Mesendoderm (in vitro differentiated cells): Measurements from ENCODE around the gene LTB4R.
A peak's percentile ranks its signal among the peaks of the same experiment; 100 is the strongest.

ENCODE experiments used
- DNase-seq: peaks from one replicate; pipeline ENCODE4 v3.0.0; 2013
- H2AK5ac ChIP-seq: 2 replicates; pipeline ENCODE4 v1.6.1; 2013; ENCODE audit warnings: low read length, inconsistent platforms
- H2BK120ac ChIP-seq: 2 replicates; pipeline ENCODE4 v1.6.1; 2013; ENCODE audit warnings: low read depth, mild to moderate bottlenecking, low read length, moderate library complexity, mixed read lengths
- H2BK15ac ChIP-seq: replicated peaks from 2 replicates; pipeline ENCODE4 v1.6.1; 2013; ENCODE audit warnings: low read depth, mild to moderate bottlenecking, moderate library complexity
- H2BK5ac ChIP-seq: 2 replicates; pipeline ENCODE4 v1.6.1; 2013; ENCODE audit warnings: low read length, inconsistent platforms
- H3K18ac ChIP-seq: 2 replicates; pipeline ENCODE4 v1.6.1; 2013; ENCODE audit warnings: mild to moderate bottlenecking, low read length, mixed read lengths
- H3K23ac ChIP-seq: one replicate; pipeline ENCODE4 v1.6.1; 2013; ENCODE audit warnings: low read length
- H3K27ac ChIP-seq: 2 replicates; pipeline ENCODE4 v1.5.1; 2013; ENCODE audit warnings: low read depth, mild to moderate bottlenecking, inconsistent platforms, low read length, moderate library complexity
- H3K27me3 ChIP-seq: 2 replicates; pipeline ENCODE4 v1.6.1; 2013; ENCODE audit warnings: low read length, control low read depth, mild to moderate bottlenecking, inconsistent platforms; ENCODE audit not compliant: insufficient read depth, poor library complexity
- H3K36me3 ChIP-seq: 2 replicates; pipeline ENCODE4 v1.6.1; 2013; ENCODE audit warnings: low read length, inconsistent platforms; ENCODE audit not compliant: control insufficient read depth, insufficient read depth
- H3K4ac ChIP-seq: one replicate; pipeline ENCODE4 v1.6.1; 2013; ENCODE audit warnings: low read depth, mild to moderate bottlenecking, low read length, moderate library complexity
- H3K4me1 ChIP-seq: 2 replicates; pipeline ENCODE4 v1.6.1; 2013; ENCODE audit warnings: low read depth, low read length, inconsistent platforms; ENCODE audit not compliant: control insufficient read depth
- H3K4me2 ChIP-seq: 2 replicates; pipeline ENCODE4 v1.6.1; 2013; ENCODE audit warnings: low read length
- H3K4me3 ChIP-seq: 2 replicates; pipeline ENCODE4 v1.5.1; 2013; ENCODE audit warnings: mild to moderate bottlenecking, low read length
- H3K56ac ChIP-seq: one replicate; pipeline ENCODE4 v1.6.1; 2013; ENCODE audit warnings: low read length
- H3K79me1 ChIP-seq: 2 replicates; pipeline ENCODE4 v1.6.1; 2013; ENCODE audit warnings: low read length, inconsistent platforms
- H3K79me2 ChIP-seq: 2 replicates; pipeline ENCODE4 v1.6.1; 2013; ENCODE audit warnings: mild to moderate bottlenecking, low read length; ENCODE audit not compliant: control insufficient read depth, insufficient read depth
- H3K9ac ChIP-seq: 2 replicates; pipeline ENCODE4 v1.6.1; 2013; ENCODE audit warnings: low read length, inconsistent platforms
- H4K5ac ChIP-seq: one replicate; pipeline ENCODE4 v1.6.1; 2013; ENCODE audit warnings: low read length
- H4K8ac ChIP-seq: one replicate; pipeline ENCODE4 v1.6.1; 2013; ENCODE audit warnings: low read depth, mild to moderate bottlenecking, control low read depth, low read length, moderate library complexity
- WGBS: extraction: QIAGEN DNeasy Blood & Tissue Kit; methylation state at CpG from one replicate; pipeline ENCODE4 v1.1.7; 2013; ENCODE audit warnings: low lambda C conversion rate, missing lambda C conversion rate; ENCODE audit not compliant: insufficient coverage; ENCODE audit errors: extremely low coverage; 5-methylcytosine and 5-hydroxymethylcytosine counted together

LTB4R gene

DNA sequence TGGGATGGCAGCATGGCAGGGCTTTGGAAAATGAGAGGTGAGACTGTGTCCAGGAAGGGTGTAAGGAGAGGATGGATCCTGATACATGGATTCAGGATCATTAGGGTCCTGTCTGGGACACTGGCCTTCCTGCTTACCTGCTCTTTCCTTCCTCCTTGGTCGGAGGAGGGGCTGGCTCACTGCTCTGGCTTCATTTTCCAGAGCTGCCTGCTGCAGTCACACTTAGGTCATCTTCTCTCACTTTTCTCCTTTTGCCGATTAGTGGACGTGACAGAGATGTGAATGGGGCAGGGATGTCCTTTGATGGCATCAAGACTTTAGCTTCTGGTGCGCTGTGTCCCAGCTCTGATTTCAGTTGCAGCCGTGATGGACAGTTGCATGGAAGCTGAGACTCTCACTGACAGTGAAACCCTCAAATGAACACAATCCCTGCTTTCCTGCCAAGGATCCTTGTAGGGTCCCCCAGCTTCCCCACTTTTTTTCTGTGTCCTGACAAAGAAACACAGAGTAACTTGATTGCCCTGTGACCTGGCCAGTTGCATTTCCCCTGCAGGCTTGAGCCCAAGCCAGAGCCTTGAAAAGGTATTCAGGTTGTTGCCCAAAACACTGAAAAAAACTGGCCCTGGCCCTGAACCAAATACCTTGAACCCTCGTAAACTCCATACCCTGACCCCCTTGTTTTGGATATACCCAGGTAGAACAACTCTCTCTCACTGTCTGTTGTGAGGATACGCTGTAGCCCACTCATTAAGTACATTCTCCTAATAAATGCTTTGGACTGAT lies 2.8 kb upstream of the LTB4R start:
- Histone ChIP-seq H2AK5ac (no peak overlapping the region), H3K79me1 (peaks cover 2% of the 10 kb centered on the region), H3K27me3 (no peaks in the 10 kb centered on the region), H3K36me3 (peaks cover 5% of the 10 kb centered on the region), H3K4ac (no peak overlapping the region), H3K56ac (no peak overlapping the region), H3K18ac (no peak overlapping the region), H3K4me2 (no peak overlapping the region), H2BK120ac (no peak overlapping the region), H3K23ac (no peak overlapping the region), H3K27ac (no peak overlapping the region), H2BK15ac (no peak overlapping the region), H4K5ac (no peak overlapping the region), H3K4me1 (no peaks in the 10 kb centered on the region), H3K4me3 (no peak overlapping the region), H2BK5ac (no peak overlapping the region), H4K8ac (no peak overlapping the region), H3K79me2 (no peaks in the 10 kb centered on the region), H3K9ac (no peak overlapping the region)
- WGBS, result no CpG with 5 or more reads among the region's 7 CpGs
- DNase-seq, result peak; percentile 47

DNA sequence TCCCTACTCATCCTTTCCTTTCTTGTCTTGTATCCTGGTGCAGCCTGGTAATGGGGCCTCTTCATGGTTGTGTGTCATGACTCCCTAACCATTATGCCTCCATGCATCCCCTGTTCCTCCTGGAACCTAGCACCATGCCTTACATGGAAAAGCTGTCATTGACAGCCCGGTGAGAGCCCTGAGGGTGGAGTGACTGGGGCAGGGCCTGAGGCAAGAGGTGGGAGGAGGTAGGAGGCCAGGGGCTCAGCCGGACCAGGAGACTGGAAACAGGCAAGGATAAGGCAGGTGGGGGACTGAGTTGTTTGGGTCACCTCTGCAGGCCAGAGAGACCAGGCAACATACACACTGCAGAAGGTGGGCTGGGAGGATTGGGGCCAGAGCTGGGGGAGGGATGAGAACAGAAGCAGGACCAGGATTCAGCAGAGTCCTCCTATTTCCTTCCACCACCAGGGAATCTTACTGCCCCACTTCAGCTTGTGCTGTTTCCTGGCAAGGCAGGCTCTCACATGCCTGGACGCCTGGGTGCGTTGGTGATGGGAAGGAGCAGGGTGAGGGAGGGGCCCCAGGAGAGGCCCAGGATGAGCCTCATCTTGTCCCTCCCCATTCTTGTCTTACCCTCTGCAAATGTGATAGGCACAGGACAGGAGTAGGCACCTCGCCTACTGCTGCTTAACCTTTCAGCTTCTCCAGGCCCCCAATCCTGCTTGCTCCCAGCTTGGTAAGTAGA lies 1.6 kb upstream of the LTB4R start, which contains the start of gene LTB4R2:
LTB4R2 (plus strand) TSS at position 603 of the 727 bp plus-strand sequence. CDS start 525 bp downstream, outside the sequence.
- no peak within 1 kb of the TSS for H3K27ac ChIP-seq
- H4K5ac ChIP-seq, result no peak within 1 kb of the TSS
- no peak within 1 kb of the TSS for H2AK5ac ChIP-seq
- H2BK120ac ChIP-seq, result no peak within 1 kb of the TSS
- peaks cover 2% of the 10 kb centered on the region for H3K79me1 ChIP-seq
- H3K9ac ChIP-seq, result no peak within 1 kb of the TSS
- DNase-seq, result no peak
- H3K18ac ChIP-seq, result no peak within 1 kb of the TSS
- H3K4me3 ChIP-seq, result no peak within 1 kb of the TSS
- H3K27me3 ChIP-seq, result no peaks in the 10 kb centered on the region
- H3K23ac ChIP-seq, result no peak within 1 kb of the TSS
- no peak within 1 kb of the TSS for H4K8ac ChIP-seq
- H3K4ac ChIP-seq, result no peak within 1 kb of the TSS
- no peak within 1 kb of the TSS for H3K4me2 ChIP-seq
- H3K36me3 ChIP-seq, result peaks cover 3% of the 10 kb centered on the region
- H3K56ac ChIP-seq, result no peak within 1 kb of the TSS
- H3K79me2 ChIP-seq, result no peaks in the 10 kb centered on the region
- H3K4me1 ChIP-seq, result no peaks in the 10 kb centered on the region
- no CpG with 5 or more reads among the region's 5 CpGs for WGBS
- H2BK15ac ChIP-seq, result no peak within 1 kb of the TSS
- no peak within 1 kb of the TSS for H2BK5ac ChIP-seq

DNA sequence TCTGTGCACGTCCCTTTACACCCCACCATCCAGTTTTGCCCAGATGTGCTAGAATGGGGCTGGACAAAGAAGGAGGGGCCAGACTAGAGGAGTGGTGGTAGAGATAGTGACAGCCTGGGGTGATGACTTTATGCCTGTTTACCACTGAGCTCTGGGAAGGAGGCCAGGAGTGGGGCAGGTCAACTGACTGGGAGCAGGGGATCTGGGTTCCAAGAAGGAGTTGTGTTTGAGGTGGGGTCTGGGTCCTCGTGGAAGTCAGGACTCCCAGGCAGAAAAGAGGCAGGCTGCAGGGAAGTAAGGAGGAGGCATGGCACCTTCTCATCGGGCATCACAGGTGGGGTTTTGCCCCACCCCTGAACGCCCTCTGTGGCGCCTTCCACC lies 1.0 kb upstream of the LTB4R start:
- no peak for DNase-seq
- Histone ChIP-seq H2BK120ac (no peak overlapping the region), H3K4ac (no peak overlapping the region)

DNA sequence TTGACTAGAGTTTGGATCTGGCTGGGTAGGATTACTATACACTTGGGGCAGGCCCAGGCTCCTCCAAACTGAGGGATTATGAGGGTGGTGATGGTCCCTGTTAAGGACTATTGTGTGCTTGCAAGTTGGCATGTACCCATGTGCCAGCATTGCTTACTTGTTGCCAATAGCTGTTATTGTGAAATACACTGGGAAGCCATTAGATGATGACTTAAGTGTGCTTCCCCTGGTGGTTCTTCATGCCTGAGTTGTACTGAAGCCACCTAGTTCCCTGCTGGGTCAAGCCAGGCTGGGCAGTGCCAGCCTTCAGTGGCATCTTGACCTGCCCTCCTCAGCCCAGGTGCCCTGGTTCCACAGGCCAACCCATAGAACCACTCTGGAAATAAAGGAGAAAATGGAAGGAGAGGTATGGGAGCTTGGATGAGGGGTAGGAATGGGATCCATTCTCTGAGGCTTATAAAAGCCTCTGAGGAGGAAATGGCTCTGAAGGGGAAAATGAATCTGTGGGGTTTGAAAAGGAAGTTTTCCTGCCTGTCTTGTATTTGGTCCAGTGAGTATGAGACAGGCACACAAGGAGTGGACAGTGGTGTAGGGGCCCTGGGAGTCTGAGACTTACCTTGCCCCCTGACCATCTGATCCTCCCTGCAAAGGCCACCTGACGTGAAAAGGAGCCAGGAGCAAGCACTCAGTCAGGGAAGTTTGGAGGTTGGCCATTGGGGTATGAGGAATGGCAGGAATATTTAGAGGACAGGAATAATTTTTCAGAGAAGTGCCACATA lies 724 bp downstream of the LTB4R start:
- no peak overlapping the region for H3K27ac ChIP-seq
- no peak overlapping the region for H3K18ac ChIP-seq
- no peak overlapping the region for H3K4me2 ChIP-seq
- no peak overlapping the region for H3K56ac ChIP-seq
- no peak overlapping the region for H2BK15ac ChIP-seq
- no CpG with 5 or more reads among the region's 1 CpG for WGBS
- H3K79me2 ChIP-seq, result no peaks in the 10 kb centered on the region
- no peak overlapping the region for H3K4me3 ChIP-seq
- no peak overlapping the region for H3K4ac ChIP-seq
- no peak overlapping the region for H4K5ac ChIP-seq
- H2AK5ac ChIP-seq, result no peak overlapping the region
- DNase-seq, result no peak
- H3K79me1 ChIP-seq, result peaks cover 2% of the 10 kb centered on the region
- no peaks in the 10 kb centered on the region for H3K27me3 ChIP-seq
- H3K9ac ChIP-seq, result no peak overlapping the region
- H3K36me3 ChIP-seq, result peaks cover 1% of the 10 kb centered on the region
- no peak overlapping the region for H2BK5ac ChIP-seq
- no peak overlapping the region for H3K23ac ChIP-seq
- peaks cover 7% of the 10 kb centered on the region for H3K4me1 ChIP-seq
- H4K8ac ChIP-seq, result no peak overlapping the region
- no peak overlapping the region for H2BK120ac ChIP-seq

More for the DNA sequence above, 1.0 kb upstream of the LTB4R start:
- no peak overlapping the region for H3K4me3 ChIP-seq
- no peak overlapping the region for H3K4me2 ChIP-seq
- no peaks in the 10 kb centered on the region for H3K79me2 ChIP-seq
- no peaks in the 10 kb centered on the region for H3K4me1 ChIP-seq
- H3K23ac ChIP-seq, result no peak overlapping the region
- H2BK15ac ChIP-seq, result no peak overlapping the region
- H3K56ac ChIP-seq, result no peak overlapping the region
- no peak overlapping the region for H4K8ac ChIP-seq
- no peaks in the 10 kb centered on the region for H3K27me3 ChIP-seq
- H4K5ac ChIP-seq, result no peak overlapping the region
- no peak overlapping the region for H3K27ac ChIP-seq
- no peak overlapping the region for H2BK5ac ChIP-seq
- H2AK5ac ChIP-seq, result no peak overlapping the region
- no peak overlapping the region for H3K9ac ChIP-seq
- peaks cover 3% of the 10 kb centered on the region for H3K36me3 ChIP-seq
- no peak overlapping the region for H3K18ac ChIP-seq
- peaks cover 2% of the 10 kb centered on the region for H3K79me1 ChIP-seq
- WGBS, result no CpG with 5 or more reads among the region's 5 CpGs

DNA sequence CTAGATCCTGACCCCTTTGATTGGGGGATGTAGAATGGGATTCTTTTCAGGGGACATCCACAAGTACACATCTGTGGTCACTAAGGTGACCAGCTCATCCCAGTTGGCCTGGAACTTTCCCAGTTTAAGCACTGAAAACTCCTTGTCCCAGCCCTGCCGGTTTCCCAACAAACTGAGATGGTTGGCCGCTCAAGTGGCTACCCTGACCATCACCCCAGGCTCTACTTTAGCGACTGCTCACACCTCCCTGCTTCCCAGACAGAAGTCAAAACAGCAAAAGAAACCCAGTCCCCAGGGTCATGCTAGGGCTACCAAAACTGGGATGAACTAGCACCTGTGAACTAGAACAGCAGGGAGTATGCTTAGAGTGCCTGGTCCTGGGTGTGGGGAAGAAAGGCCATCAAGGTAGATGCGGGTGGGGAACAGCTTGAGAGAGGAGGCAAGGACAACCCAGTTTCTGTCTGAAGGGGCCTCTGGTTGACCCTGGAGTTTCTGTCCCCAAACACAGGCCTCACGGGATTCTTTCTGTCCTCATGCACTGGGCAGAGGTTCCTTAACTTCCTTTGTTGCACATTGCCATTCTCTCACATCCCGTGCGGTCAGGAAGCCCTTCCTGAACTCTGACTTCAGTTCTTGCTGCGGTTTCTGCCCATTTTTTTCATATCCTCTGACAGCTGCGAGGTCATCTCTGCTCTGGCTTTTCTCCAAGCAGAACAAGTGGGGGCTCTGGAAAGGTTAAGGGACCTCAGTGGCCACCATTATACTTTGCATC lies 1.6 kb downstream of the LTB4R start:
- no peaks in the 10 kb centered on the region for H3K79me2 ChIP-seq
- H3K9ac ChIP-seq, result no peak overlapping the region
- no peak overlapping the region for H3K4me3 ChIP-seq
- no peak for DNase-seq
- no peak overlapping the region for H3K18ac ChIP-seq
- H2BK5ac ChIP-seq, result no peak overlapping the region
- H2BK15ac ChIP-seq, result no peak overlapping the region
- H3K27me3 ChIP-seq, result no peaks in the 10 kb centered on the region
- no peak overlapping the region for H4K5ac ChIP-seq
- H3K23ac ChIP-seq, result no peak overlapping the region
- H3K36me3 ChIP-seq, result peaks cover 1% of the 10 kb centered on the region
- H3K4me1 ChIP-seq, result peaks cover 12% of the 10 kb centered on the region
- no peak overlapping the region for H3K4me2 ChIP-seq
- H3K79me1 ChIP-seq, result peaks cover 2% of the 10 kb centered on the region
- H2BK120ac ChIP-seq, result no peak overlapping the region
- no peak overlapping the region for H3K4ac ChIP-seq
- no peak overlapping the region for H4K8ac ChIP-seq
- no peak overlapping the region for H2AK5ac ChIP-seq
- no peak overlapping the region for H3K27ac ChIP-seq
- no peak overlapping the region for H3K56ac ChIP-seq
- no CpG with 5 or more reads among the region's 9 CpGs for WGBS
